Activated CD8-positive, alpha-beta T cell treated with anti-CD3 and anti-CD28 coated beads for 36 hours (primary cell): ENCODE data around the gene TET1. TPM values are rescaled to one million over a fixed set of nuclear protein-coding genes. Genes with fewer than 3 reads are reported as not detected.

ENCODE experiments used
- ATAC-seq: fragments of 200-7000 bp; cut with Tn5 transposase; one replicate; pipeline ENCODE4 v1.10.0; 2021; ENCODE audit warnings: mild to moderate bottlenecking, moderate library complexity
- CTCF ChIA-PET: fragments of 350-600 bp; sonication (Branson Sonifier 250); formaldehyde crosslinking; loops from one replicate; lab custom pipeline; 2021; ENCODE audit warnings: antibody characterized with exemption; lab: Charles Lee
- POLR2A ChIA-PET: fragments of 350-600 bp; sonication (Branson Sonifier 250); formaldehyde crosslinking; loops from one replicate; lab custom pipeline; 2021; ENCODE audit warnings: antibody characterized with exemption; lab: Charles Lee
- DNase-seq: peaks from one replicate; pipeline ENCODE4 v3.0.0-alpha.2; 2020
- H3K27ac Mint-ChIP-seq: one replicate; pipeline ENCODE4 v1.8.0; 2021; ENCODE audit warnings: mild to moderate bottlenecking, mixed read lengths
- H3K27me3 Mint-ChIP-seq: one replicate; pipeline ENCODE4 v1.8.0; 2021; ENCODE audit warnings: mixed read lengths
- H3K36me3 Mint-ChIP-seq: one replicate; pipeline ENCODE4 v1.8.0; 2021; ENCODE audit warnings: low read depth, mixed read lengths
- H3K4me1 Mint-ChIP-seq: one replicate; pipeline ENCODE4 v1.8.0; 2021; ENCODE audit warnings: low read depth, mixed read lengths
- H3K4me3 Mint-ChIP-seq: one replicate; pipeline ENCODE4 v1.8.0; 2021; ENCODE audit warnings: mild to moderate bottlenecking, moderate library complexity, mixed read lengths
- H3K9me3 Mint-ChIP-seq: one replicate; pipeline ENCODE4 v1.8.0; 2021; ENCODE audit warnings: mixed read lengths
- CTCF ChIP-seq: fragments of 200-600 bp; IDR thresholded peaks from one replicate; pipeline ENCODE4 v1.8.0; 2022; ENCODE audit warnings: antibody characterized with exemption, mild to moderate bottlenecking
- intact Hi-C: fragments of 100-400 bp; cut with micrococcal nuclease; formaldehyde crosslinking; loops from one replicate; pipeline ENCODE4 v1.10.0; 2022
- total RNA-seq, 2 experiments: library from RNA; stranded (reverse); gene quantifications; one replicate each; pipeline ENCODE4 v1.2.3, GENCODE V29; 2021

The TET1 gene
- total RNA-seq, 2 experiments from 2014 or later: 1.1 to 1.3 TPM

- ChIA-PET POLR2A (interaction anchor here (0.9 to 1.1 kb wide), 2 partner anchors 41 to 52 kb away, joined by 3 to 6 read pairs; no protein-coding TSS in a partner anchor), CTCF (interaction anchor here (1.0 to 1.2 kb wide), 2 partner anchors 9 to 15 kb away, joined by 3 to 5 read pairs; no protein-coding TSS in a partner anchor)
- no peak for TF ChIP-seq CTCF
- Mint-ChIP-seq H3K36me3 (peaks cover 3% of the 10 kb centered on the region), H3K4me3 (peak overlapping the region; percentile 71), H3K4me1 (peaks cover 19% of the 10 kb centered on the region), H3K27ac (no peak overlapping the region), H3K27me3 (peaks cover 48% of the 10 kb centered on the region), H3K9me3 (no peaks in the 10 kb centered on the region)
- DNase-seq (peak; percentile 48), ATAC-seq (peak; percentile 55)
- intact Hi-C loops: no loop called here
These were observed 324 bp upstream of the TET1 start for GRCh38 chr10:68559841-68560185.

GRCh38 chr10:68560943-68561864 lies 1.1 kb downstream of the TET1 start:
- ChIA-PET POLR2A (no interaction called here), CTCF (no interaction called here)
- peak overlapping the region; percentile 71 for H3K4me3 Mint-ChIP-seq
- intact Hi-C loops: no loop called here
- TF ChIP-seq CTCF: no peak
- H3K27ac Mint-ChIP-seq: no peak overlapping the region
- peaks cover 3% of the 10 kb centered on the region for H3K36me3 Mint-ChIP-seq
- H3K4me1 Mint-ChIP-seq: peaks cover 19% of the 10 kb centered on the region
- no peaks in the 10 kb centered on the region for H3K9me3 Mint-ChIP-seq
- H3K27me3 Mint-ChIP-seq: peaks cover 51% of the 10 kb centered on the region
- ATAC-seq (peak; percentile 38), DNase-seq (no peak)

- POLR2A ChIA-PET: interaction anchor here (1.7 kb wide), 1 partner anchor 38 kb away, joined by 4 read pairs; no protein-coding TSS in a partner anchor
- Mint-ChIP-seq H3K4me3 (peak overlapping the region; percentile 47), H3K4me1 (peaks cover 20% of the 10 kb centered on the region), H3K36me3 (peaks cover 3% of the 10 kb centered on the region), H3K9me3 (no peaks in the 10 kb centered on the region), H3K27me3 (peaks cover 54% of the 10 kb centered on the region), H3K27ac (no peak overlapping the region)
- intact Hi-C loops: no loop called here
- no peak for TF ChIP-seq CTCF
- CTCF ChIA-PET: interaction anchor here (1.3 kb wide), 1 partner anchor 11 kb away, joined by 3 read pairs; no protein-coding TSS in a partner anchor
- no peak for DNase-seq
- no peak for ATAC-seq
These were observed 1.9 kb downstream of the TET1 start for GRCh38 chr10:68561865-68562649.

- POLR2A ChIA-PET: interaction anchor here (1.7 kb wide), 1 partner anchor 37 kb away, joined by 4 read pairs; no protein-coding TSS in a partner anchor
- peaks cover 53% of the 10 kb centered on the region for H3K27me3 Mint-ChIP-seq
- H3K4me3 Mint-ChIP-seq: no peak overlapping the region
- no peak for DNase-seq
- no peak overlapping the region for H3K27ac Mint-ChIP-seq
- TF ChIP-seq CTCF: no peak
- peaks cover 21% of the 10 kb centered on the region for H3K4me1 Mint-ChIP-seq
- peaks cover 3% of the 10 kb centered on the region for H3K36me3 Mint-ChIP-seq
- intact Hi-C loops: no loop called here
- CTCF ChIA-PET: interaction anchor here (1.3 kb wide), 1 partner anchor 12 kb away, joined by 3 read pairs; no protein-coding TSS in a partner anchor
- H3K9me3 Mint-ChIP-seq: no peaks in the 10 kb centered on the region
- ATAC-seq: no peak
These were observed 2.8 kb downstream of the TET1 start for GRCh38 chr10:68562661-68563570.
